Loucy (cell line): ENCODE data around the gene NXNL1.

Experiments used
- H2AFZ ChIP-seq: fragments of 200-600 bp; sonication (generic); 2 replicates; pipeline ENCODE4 v1.6.0; 2016; ENCODE audit warnings: antibody characterized with exemption, mild to moderate bottlenecking, low read length, moderate library complexity
- H3F3A ChIP-seq: fragments of 200-600 bp; 2 replicates; pipeline ENCODE4 v1.6.0; 2016; ENCODE audit warnings: antibody characterized with exemption, low read depth, mild to moderate bottlenecking
- H3K27me3 ChIP-seq: fragments of 200-600 bp; sonication (generic); 2 replicates; pipeline ENCODE4 v1.6.1; 2014; ENCODE audit warnings: low read length, mild to moderate bottlenecking; ENCODE audit not compliant: insufficient read depth, poor library complexity, severe bottlenecking
- H3K36me3 ChIP-seq: fragments of 200-600 bp; sonication (generic); 2 replicates; pipeline ENCODE4 v1.6.1; 2016; ENCODE audit warnings: low read length; ENCODE audit not compliant: insufficient read depth
- H3K4me1 ChIP-seq: fragments of 200-600 bp; sonication (generic); 2 replicates; pipeline ENCODE4 v1.5.1; 2014; ENCODE audit warnings: low read length, mild to moderate bottlenecking; ENCODE audit not compliant: insufficient read depth, poor library complexity, severe bottlenecking
- H3K4me2 ChIP-seq: fragments of 200-600 bp; sonication (generic); 2 replicates; pipeline ENCODE4 v1.6.0; 2014; ENCODE audit warnings: antibody characterized with exemption, low read length, low read depth, mild to moderate bottlenecking; ENCODE audit not compliant: poor library complexity, severe bottlenecking
- H3K4me3 ChIP-seq: fragments of 200-600 bp; sonication (generic); 2 replicates; pipeline ENCODE4 v1.5.1; 2014; ENCODE audit warnings: low read length, mild to moderate bottlenecking, mixed read lengths; ENCODE audit not compliant: poor library complexity, severe bottlenecking
- H3K79me2 ChIP-seq: fragments of 200-600 bp; sonication (generic); 2 replicates; pipeline ENCODE4 v1.6.1; 2014; ENCODE audit warnings: low read length; ENCODE audit not compliant: insufficient read depth
- H3K9ac ChIP-seq: fragments of 200-600 bp; sonication (generic); 2 replicates; pipeline ENCODE4 v1.6.0; 2014; ENCODE audit warnings: mild to moderate bottlenecking, low read depth, low read length, moderate library complexity; ENCODE audit not compliant: poor library complexity, severe bottlenecking
- H3K9me2 ChIP-seq: fragments of 200-600 bp; sonication (generic); replicated peaks from 2 replicates; pipeline ENCODE4 v1.6.1; 2016; ENCODE audit warnings: low read depth, low read length, mixed read lengths
- H3K9me3 ChIP-seq: fragments of 200-600 bp; sonication (generic); 2 replicates; pipeline ENCODE4 v1.6.1; 2014; ENCODE audit warnings: mild to moderate bottlenecking, antibody characterized with exemption, low read length, low read depth; ENCODE audit not compliant: insufficient read depth
- H4K20me1 ChIP-seq: fragments of 200-600 bp; sonication (generic); 2 replicates; pipeline ENCODE4 v1.6.0; 2014; ENCODE audit warnings: antibody characterized with exemption, low read length, mild to moderate bottlenecking; ENCODE audit not compliant: insufficient read depth, poor library complexity, severe bottlenecking
- EZH2phosphoT487 ChIP-seq: fragments of 200-600 bp; IDR thresholded peaks from 2 replicates; pipeline ENCODE4 v1.6.1; 2018; ENCODE audit warnings: antibody characterized with exemption, mild to moderate bottlenecking, moderate library complexity, borderline replicate concordance
- TF ChIP-seq, protein P1 (sequence below): fragments of 200-600 bp; sonication (generic); conservative IDR thresholded peaks from 2 replicates; pipeline ENCODE4 v1.5.1; 2014; ENCODE audit warnings: mild to moderate bottlenecking, antibody characterized with exemption, low read length

NXNL1 gene

DNA sequence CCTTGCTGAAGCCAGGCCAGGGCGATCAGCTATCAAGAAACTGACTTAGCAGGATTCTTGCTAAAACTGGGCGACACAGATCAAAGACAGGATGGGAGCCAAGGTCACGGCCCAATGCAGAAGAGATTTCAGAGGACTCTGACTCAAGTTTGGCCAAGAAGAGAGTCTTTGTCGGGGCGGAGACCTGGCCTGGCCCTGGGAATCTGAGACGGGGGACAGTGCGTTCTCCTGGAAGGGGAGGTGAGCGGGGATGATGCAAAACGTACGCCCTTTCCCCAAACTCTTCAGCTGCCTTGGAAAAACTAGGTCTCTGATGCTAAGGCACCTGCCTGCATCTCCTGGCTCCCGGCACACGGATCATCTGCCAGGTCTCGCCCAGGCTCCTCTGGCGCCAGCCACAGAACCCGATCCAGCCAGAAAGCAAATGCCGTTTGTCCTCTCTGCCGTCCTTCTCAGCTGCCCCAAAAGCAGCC, 31.0 kb downstream of the NXNL1 start:
- Histone ChIP-seq H3K79me2 (no peaks in the 10 kb centered on the region), H3K4me2 (no peak overlapping the region), H4K20me1 (no peaks in the 10 kb centered on the region), H3K4me1 (peaks cover 5% of the 10 kb centered on the region), H3K4me3 (no peak overlapping the region), H3K27me3 (no peaks in the 10 kb centered on the region), H2AFZ (no peak overlapping the region), H3K9ac (no peak overlapping the region), H3K36me3 (no peaks in the 10 kb centered on the region), H3K9me3 (no peaks in the 10 kb centered on the region), H3F3A (no peaks in the 10 kb centered on the region), H3K9me2 (no peaks in the 10 kb centered on the region)
- TF ChIP-seq EZH2phosphoT487 = no peak
- TF ChIP-seq, protein P1, sequence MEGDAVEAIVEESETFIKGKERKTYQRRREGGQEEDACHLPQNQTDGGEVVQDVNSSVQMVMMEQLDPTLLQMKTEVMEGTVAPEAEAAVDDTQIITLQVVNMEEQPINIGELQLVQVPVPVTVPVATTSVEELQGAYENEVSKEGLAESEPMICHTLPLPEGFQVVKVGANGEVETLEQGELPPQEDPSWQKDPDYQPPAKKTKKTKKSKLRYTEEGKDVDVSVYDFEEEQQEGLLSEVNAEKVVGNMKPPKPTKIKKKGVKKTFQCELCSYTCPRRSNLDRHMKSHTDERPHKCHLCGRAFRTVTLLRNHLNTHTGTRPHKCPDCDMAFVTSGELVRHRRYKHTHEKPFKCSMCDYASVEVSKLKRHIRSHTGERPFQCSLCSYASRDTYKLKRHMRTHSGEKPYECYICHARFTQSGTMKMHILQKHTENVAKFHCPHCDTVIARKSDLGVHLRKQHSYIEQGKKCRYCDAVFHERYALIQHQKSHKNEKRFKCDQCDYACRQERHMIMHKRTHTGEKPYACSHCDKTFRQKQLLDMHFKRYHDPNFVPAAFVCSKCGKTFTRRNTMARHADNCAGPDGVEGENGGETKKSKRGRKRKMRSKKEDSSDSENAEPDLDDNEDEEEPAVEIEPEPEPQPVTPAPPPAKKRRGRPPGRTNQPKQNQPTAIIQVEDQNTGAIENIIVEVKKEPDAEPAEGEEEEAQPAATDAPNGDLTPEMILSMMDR = no peak

DNA sequence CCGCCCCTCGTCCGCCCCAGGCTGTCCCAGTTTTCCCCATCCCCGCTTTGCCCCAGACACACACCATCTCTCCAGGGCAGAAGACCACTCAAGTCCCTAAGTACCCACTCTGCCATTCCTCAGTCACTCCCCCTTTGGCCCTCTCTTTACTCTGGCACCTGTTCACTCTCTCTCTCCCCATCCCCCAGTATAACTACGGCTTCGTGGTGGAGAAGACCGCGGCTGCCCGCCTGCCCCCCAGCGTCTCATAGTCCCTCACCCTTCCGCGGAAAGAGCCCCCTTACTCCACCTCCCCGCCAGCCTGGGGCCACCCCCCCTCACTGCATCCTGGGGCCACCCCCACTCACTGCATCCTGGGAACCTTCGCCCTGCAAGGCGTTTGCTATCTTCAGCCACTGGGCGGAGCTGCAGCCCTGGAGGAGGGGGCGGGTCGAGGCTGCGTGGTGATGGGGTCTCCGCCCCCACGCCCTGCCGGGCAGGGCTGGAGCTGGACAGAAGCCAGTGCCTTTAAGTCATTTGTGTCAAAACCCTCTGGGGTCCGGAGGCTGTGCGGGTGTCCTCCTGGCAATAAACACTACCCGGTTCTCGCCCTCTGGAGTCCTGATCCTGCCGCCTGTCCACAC, 35.9 kb downstream of the NXNL1 start:
- Histone ChIP-seq H4K20me1 (no peaks in the 10 kb centered on the region), H3K36me3 (no peaks in the 10 kb centered on the region), H3F3A (no peaks in the 10 kb centered on the region), H3K4me1 (peaks cover 15% of the 10 kb centered on the region), H3K9me3 (no peaks in the 10 kb centered on the region), H3K79me2 (peaks cover 7% of the 10 kb centered on the region; the same call in 1 of the 2 replicates), H3K27me3 (no peaks in the 10 kb centered on the region), H2AFZ (no peak overlapping the region), H3K4me3 (no peak overlapping the region), H3K9me2 (no peaks in the 10 kb centered on the region), H3K9ac (no peak overlapping the region), H3K4me2 (peak overlapping the region; percentile 20)
- TF ChIP-seq, protein P1 = peak; percentile 49
- no peak for TF ChIP-seq EZH2phosphoT487

DNA sequence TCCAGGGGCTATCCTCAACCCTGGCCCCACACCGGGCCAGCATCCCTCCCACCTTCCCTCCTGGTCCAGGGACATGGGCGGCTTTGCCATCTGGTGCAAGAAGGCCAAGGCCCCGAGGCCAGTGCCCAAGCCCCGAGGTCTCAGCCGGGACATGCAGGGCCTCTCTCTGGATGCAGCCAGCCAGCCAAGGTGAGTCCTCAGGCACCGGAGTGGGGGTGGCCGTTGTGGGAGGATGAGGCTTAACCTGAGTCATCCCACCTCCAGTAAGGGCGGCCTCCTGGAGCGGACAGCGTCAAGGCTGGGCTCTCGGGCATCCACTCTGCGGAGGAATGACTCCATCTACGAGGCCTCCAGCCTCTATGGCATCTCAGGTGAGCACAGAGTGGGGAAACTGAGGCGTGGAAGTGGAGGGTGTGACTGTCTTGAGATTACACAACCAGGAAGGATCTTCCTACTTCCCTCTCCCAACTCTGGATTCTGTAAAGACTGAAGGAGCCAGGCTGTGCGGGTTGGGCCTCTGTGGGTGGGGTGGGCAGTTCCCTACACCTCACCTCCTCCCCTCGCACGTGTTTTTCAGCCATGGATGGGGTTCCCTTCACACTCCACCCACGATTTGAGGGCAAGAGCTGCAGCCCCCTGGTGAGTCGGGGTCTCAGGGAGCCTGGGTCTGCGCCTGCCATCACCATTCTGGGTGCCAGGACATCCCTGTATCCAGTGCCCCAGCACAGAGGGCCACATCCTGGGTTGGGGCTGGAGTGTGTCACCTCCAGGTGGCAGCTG, 37.1 kb downstream of the NXNL1 start:
- TF ChIP-seq, protein P1 = no peak
- H3K4me3 ChIP-seq = no peak overlapping the region
- H3K36me3 ChIP-seq = no peaks in the 10 kb centered on the region
- H2AFZ ChIP-seq = no peak overlapping the region
- H3K9ac ChIP-seq = no peak overlapping the region
- no peaks in the 10 kb centered on the region for H3K27me3 ChIP-seq
- H4K20me1 ChIP-seq = no peaks in the 10 kb centered on the region
- H3K9me2 ChIP-seq = no peaks in the 10 kb centered on the region
- no peaks in the 10 kb centered on the region for H3F3A ChIP-seq
- H3K79me2 ChIP-seq = peaks cover 14% of the 10 kb centered on the region
- H3K9me3 ChIP-seq = no peaks in the 10 kb centered on the region
- H3K4me1 ChIP-seq = peaks cover 22% of the 10 kb centered on the region
- no peak overlapping the region for H3K4me2 ChIP-seq
